ENCODE data around the gene TBL1X. TPM values are rescaled to one million over a fixed set of nuclear protein-coding genes. Genes with fewer than 3 reads are reported as not detected.

TBL1X gene
- total and polyA plus RNA-seq, 8 donors = 4.7 to 53.1 (median 9.5) TPM

DNA sequence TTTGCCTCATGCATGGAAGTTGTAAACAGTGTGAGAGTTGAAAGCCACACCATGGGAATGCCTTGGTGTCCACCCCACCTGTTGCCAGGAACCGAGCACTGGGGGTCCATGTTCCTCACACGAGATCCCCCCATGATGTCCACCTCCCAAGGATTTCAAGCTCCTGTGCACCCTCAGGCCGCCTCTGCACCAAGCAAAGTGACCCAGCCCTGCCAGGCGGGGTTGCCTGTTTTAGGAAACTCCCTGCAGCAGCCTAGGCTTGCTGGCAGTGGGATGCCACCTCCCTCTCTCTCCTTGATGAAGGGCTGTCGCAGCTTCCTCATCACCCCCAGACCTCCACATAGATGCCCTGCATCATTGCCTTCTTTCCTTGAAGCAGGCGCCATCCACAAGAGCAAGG lies 218.0 kb downstream of the TBL1X start:
- Histone ChIP-seq H3K9me3 (no peaks in the 10 kb centered on the region), H3K4me1 (peaks cover 0 to 3% (median 0%) of the 10 kb centered on the region in 4 donors), H3K27me3 (no peaks in the 10 kb centered on the region), H3K36me3 (peaks cover 0 to 7% (median 3%) of the 10 kb centered on the region in 4 donors), H3K4me3 (no peak overlapping the region), H3K27ac (no peak overlapping the region)
- intact Hi-C loops (cut with DNase I; ENCODE audit: low total_unique reads) = no loop called here
- no peak for DNase-seq
- 72 to 87% (median 75%) methylated on average over 4 to 6 of the region's 6 CpGs for WGBS, 5 donors
- TF ChIP-seq POLR2AphosphoS5 (IDR thresholded peaks at IDR 0.05) = no peak
- TF ChIP-seq, protein P1, sequence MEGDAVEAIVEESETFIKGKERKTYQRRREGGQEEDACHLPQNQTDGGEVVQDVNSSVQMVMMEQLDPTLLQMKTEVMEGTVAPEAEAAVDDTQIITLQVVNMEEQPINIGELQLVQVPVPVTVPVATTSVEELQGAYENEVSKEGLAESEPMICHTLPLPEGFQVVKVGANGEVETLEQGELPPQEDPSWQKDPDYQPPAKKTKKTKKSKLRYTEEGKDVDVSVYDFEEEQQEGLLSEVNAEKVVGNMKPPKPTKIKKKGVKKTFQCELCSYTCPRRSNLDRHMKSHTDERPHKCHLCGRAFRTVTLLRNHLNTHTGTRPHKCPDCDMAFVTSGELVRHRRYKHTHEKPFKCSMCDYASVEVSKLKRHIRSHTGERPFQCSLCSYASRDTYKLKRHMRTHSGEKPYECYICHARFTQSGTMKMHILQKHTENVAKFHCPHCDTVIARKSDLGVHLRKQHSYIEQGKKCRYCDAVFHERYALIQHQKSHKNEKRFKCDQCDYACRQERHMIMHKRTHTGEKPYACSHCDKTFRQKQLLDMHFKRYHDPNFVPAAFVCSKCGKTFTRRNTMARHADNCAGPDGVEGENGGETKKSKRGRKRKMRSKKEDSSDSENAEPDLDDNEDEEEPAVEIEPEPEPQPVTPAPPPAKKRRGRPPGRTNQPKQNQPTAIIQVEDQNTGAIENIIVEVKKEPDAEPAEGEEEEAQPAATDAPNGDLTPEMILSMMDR (IDR thresholded peaks at IDR 0.05) = no peak
- no peak for TF ChIP-seq EP300 (IDR thresholded peaks at IDR 0.05)
- TF ChIP-seq POLR2A (IDR thresholded peaks at IDR 0.05) = no peak

DNA sequence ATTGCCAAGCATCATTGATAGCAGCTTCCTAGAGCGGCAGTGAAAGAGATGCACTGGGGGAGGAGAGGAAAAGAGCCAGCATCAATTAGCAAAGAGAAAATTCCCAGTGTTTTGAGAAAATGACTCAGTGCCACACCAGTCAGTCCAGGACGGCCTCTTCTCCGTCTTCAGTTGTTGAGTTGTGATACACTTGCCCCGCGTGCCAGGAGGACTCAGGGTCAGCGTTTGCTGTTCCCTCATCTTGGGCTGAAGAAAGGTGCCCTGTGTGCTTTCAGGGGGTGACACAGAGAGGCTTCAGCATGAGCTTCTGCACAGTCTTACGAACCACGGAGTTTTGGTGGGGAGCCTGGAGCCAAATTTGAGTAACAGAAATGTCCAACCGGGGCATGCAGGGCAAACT lies 218.5 kb downstream of the TBL1X start:
- no peak overlapping the region for H3K27ac ChIP-seq
- 89 to 98% (median 96%) methylated on average over 8 to 9 of the region's 9 CpGs for WGBS, 5 donors

DNA sequence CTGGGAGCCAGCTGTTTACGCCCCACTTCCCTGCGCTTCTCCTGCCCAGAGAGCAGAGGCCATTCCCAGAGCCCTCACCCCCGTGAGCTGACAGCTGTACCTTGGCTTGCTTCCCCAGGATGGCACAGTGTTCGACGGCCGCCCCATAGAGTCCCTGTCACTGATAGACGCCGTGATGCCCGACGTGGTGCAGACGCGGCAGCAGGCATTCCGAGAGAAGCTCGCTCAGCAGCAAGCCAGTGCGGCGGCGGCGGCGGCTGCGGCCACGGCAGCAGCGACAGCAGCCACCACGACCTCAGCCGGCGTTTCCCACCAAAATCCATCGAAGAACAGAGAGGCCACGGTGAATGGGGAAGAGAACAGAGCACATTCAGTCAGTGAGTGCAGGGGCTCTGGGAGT lies 223.0 kb downstream of the TBL1X start:
- peaks cover 0 to 45% (median 43%) of the 10 kb centered on the region in 4 donors for H3K36me3 ChIP-seq
- 90 to 99% (median 97%) methylated on average over 12 to 27 of the region's 27 CpGs for WGBS, 5 donors
- no peak overlapping the region for H3K4me3 ChIP-seq
- intact Hi-C loops (cut with DNase I; ENCODE audit: low total_unique reads) = no loop called here
- no peaks in the 10 kb centered on the region for H3K27me3 ChIP-seq
- H3K4me1 ChIP-seq = no peaks in the 10 kb centered on the region
- DNase-seq = no peak
- H3K27ac ChIP-seq = no peak overlapping the region
- no peaks in the 10 kb centered on the region for H3K9me3 ChIP-seq
- TF ChIP-seq EP300 (IDR thresholded peaks at IDR 0.05) (no peak), POLR2AphosphoS5 (IDR thresholded peaks at IDR 0.05) (no peak)

More for the DNA sequence above, 218.5 kb downstream of the TBL1X start:
- DNase-seq = no peak
- no peaks in the 10 kb centered on the region for H3K9me3 ChIP-seq
- no peaks in the 10 kb centered on the region for H3K27me3 ChIP-seq
- intact Hi-C loops (cut with DNase I; ENCODE audit: low total_unique reads) = no loop called here
- TF ChIP-seq, protein P1 (IDR thresholded peaks at IDR 0.05) = no peak
- TF ChIP-seq POLR2A (IDR thresholded peaks at IDR 0.05) = no peak
- TF ChIP-seq POLR2AphosphoS5 (IDR thresholded peaks at IDR 0.05) = no peak
- no peak for TF ChIP-seq EP300 (IDR thresholded peaks at IDR 0.05)
- H3K4me3 ChIP-seq = no peak overlapping the region
- peaks cover 0 to 3% (median 0%) of the 10 kb centered on the region in 4 donors for H3K4me1 ChIP-seq
- H3K36me3 ChIP-seq = peaks cover 0 to 12% (median 8%) of the 10 kb centered on the region in 4 donors

DNA sequence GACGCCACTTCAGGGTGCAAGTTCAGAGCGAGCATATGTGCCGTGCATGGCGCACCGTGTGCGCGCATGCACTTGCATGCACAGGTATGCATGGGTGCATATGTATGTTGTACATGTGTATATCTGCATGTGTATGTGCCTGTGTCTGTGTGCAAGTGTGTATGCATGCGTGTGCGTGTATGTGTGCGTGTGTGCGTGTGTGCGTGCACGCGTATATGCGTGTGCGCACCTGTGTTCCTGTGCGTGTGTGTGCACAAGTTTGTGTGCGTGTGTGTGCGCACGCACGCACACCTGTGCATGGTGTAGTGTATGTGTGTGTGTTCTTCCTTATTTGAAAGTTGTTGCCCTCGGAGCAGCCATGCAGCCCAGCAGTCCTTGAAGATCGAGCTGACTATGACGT lies 224.0 kb downstream of the TBL1X start:
- DNase-seq = no peak
- 96 to 97% (median 96%) methylated on average over 22 to 24 of the region's 24 CpGs for WGBS, 5 donors
- no peak overlapping the region for H3K4me3 ChIP-seq
- no peak for TF ChIP-seq POLR2A (IDR thresholded peaks at IDR 0.05)
- no peak for TF ChIP-seq EP300 (IDR thresholded peaks at IDR 0.05)
- TF ChIP-seq POLR2AphosphoS5 (IDR thresholded peaks at IDR 0.05) = no peak
- TF ChIP-seq, protein P1 (IDR thresholded peaks at IDR 0.05) = no peak
- H3K9me3 ChIP-seq = no peaks in the 10 kb centered on the region
- no peaks in the 10 kb centered on the region for H3K4me1 ChIP-seq
- H3K27me3 ChIP-seq = no peaks in the 10 kb centered on the region
- intact Hi-C loops (cut with DNase I; ENCODE audit: low total_unique reads) = no loop called here
- H3K27ac ChIP-seq = no peak overlapping the region
- H3K36me3 ChIP-seq = peaks cover 0 to 55% (median 52%) of the 10 kb centered on the region in 4 donors

DNA sequence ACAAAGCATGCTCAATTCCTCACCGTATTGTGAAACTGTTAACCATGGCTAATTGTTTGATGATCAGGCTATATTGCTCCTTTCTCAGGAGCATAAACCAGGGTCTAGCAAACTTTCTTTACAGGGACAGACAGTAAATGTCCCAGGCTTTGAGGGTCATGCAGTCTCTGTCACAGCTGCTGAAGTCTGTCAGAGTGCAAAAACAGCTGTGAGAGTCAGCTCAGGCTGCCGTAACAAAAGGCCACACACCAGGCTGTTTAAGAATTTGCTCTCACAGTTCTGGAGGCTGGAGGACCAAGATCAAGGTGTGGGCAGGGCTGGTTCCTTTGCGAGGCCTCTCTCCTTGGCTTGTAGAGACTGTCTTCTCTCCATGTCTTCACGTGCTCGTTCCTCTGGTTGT lies 225.2 kb downstream of the TBL1X start:
- Histone ChIP-seq H3K36me3 (peaks cover 0 to 59% (median 57%) of the 10 kb centered on the region in 4 donors), H3K4me3 (no peak overlapping the region), H3K4me1 (no peaks in the 10 kb centered on the region), H3K9me3 (no peaks in the 10 kb centered on the region), H3K27ac (no peak overlapping the region), H3K27me3 (no peaks in the 10 kb centered on the region)
- WGBS, 5 donors = 91 to 99% (median 97%) methylated on average over 5 of the region's 5 CpGs
- intact Hi-C loops (cut with DNase I; ENCODE audit: low total_unique reads) = no loop called here
- DNase-seq = no peak
- TF ChIP-seq EP300 (IDR thresholded peaks at IDR 0.05) = no peak
- no peak for TF ChIP-seq POLR2A (IDR thresholded peaks at IDR 0.05)
- TF ChIP-seq, protein P1 (IDR thresholded peaks at IDR 0.05) = no peak
- no peak for TF ChIP-seq POLR2AphosphoS5 (IDR thresholded peaks at IDR 0.05)

All from stomach (tissue), 9 donors.